Body of pancreas (tissue), 4 donors: Measurements from ENCODE around the gene GJA1.

Experiments
- CTCF ChIP-seq, 7 experiments: fragments of 450-650 bp in 4 of 7; fragments of 200-600 bp in 3 of 7; sonication (generic) in 3 of 7; IDR thresholded peaks; one replicate each; pipeline ENCODE4 v1.5.1; 2016 to 2019; ENCODE audit warnings: antibody characterized with exemption in 7 of 7
- POLR2A ChIP-seq, 3 donors: fragments of 450-650 bp; IDR thresholded peaks; one replicate each; pipeline ENCODE4 v1.6.1; 2016; ENCODE audit warnings: antibody characterized with exemption in 3 of 3, mild to moderate bottlenecking in 2 of 3

- TF ChIP-seq CTCF (IDR thresholded peaks at IDR 0.05) (no peak), POLR2A (IDR thresholded peaks at IDR 0.05) (no peak)
Measured at GRCh38 chr6:121428872-121429756, 6.3 kb upstream of the GJA1 start.
